Esophagus muscularis mucosa (tissue), 4 donors: ENCODE measurements around the gene ST7.

ENCODE experiments used
- EP300 ChIP-seq: sonication (generic); formaldehyde crosslinking; IDR thresholded peaks from one replicate; pipeline ENCODE4 v1.6.1; 2017; ENCODE audit warnings: antibody characterized with exemption
- POLR2A ChIP-seq: fragments of 450-650 bp; IDR thresholded peaks from one replicate; pipeline ENCODE4 v1.6.1; 2017; ENCODE audit warnings: antibody characterized with exemption, moderate library complexity, mild to moderate bottlenecking, low read depth
- TF ChIP-seq, protein P1 (sequence below), 3 experiments: fragments of 200-600 bp in 2 of 3; fragments of 450-650 bp in 1 of 3; sonication (generic) in 2 of 3; IDR thresholded peaks; one replicate each; pipeline ENCODE4 v1.5.1; 2017 to 2019; ENCODE audit warnings: antibody characterized with exemption in 3 of 3, mild to moderate bottlenecking in 2 of 3, moderate library complexity in 1 of 3

DNA sequence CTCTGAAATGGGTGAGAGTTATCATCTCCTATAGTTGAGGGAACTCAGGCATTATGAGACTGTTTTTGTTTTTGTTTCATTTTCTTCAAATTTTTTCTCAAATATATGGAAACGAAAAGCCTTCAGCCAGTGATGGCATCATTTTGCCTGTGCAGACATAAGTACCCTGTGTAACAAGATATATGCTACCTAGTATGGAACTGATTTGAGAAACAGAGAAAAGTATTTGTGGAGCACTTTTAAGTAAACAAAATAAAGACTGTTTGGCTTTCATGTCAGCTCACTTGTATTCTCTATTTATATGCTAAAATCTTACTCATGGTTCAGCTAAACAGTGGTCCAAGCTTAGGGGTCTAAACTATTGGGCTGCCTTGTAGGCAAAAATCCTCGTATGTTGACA is 219.0 kb downstream of the ST7 start:
- TF ChIP-seq, protein P1, sequence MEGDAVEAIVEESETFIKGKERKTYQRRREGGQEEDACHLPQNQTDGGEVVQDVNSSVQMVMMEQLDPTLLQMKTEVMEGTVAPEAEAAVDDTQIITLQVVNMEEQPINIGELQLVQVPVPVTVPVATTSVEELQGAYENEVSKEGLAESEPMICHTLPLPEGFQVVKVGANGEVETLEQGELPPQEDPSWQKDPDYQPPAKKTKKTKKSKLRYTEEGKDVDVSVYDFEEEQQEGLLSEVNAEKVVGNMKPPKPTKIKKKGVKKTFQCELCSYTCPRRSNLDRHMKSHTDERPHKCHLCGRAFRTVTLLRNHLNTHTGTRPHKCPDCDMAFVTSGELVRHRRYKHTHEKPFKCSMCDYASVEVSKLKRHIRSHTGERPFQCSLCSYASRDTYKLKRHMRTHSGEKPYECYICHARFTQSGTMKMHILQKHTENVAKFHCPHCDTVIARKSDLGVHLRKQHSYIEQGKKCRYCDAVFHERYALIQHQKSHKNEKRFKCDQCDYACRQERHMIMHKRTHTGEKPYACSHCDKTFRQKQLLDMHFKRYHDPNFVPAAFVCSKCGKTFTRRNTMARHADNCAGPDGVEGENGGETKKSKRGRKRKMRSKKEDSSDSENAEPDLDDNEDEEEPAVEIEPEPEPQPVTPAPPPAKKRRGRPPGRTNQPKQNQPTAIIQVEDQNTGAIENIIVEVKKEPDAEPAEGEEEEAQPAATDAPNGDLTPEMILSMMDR (IDR thresholded peaks at IDR 0.05), result no peak
- TF ChIP-seq POLR2A, result no peak
- TF ChIP-seq EP300, result no peak
